ENCODE results near the gene CHCHD3.
A peak's percentile ranks its signal among the peaks of the same experiment; 100 is the strongest.
"Not testable (repeated sequence)": the region's sequence is repeated elsewhere in the genome, so short reads cannot be mapped to it uniquely, and the experiment has no call there.

The CHCHD3 gene

GRCh38 chr7:132902294-132902693, 179.6 kb downstream of the CHCHD3 start:
- DNase-seq (ENCODE audit: low spot score), result not testable (repeated sequence)

DNA sequence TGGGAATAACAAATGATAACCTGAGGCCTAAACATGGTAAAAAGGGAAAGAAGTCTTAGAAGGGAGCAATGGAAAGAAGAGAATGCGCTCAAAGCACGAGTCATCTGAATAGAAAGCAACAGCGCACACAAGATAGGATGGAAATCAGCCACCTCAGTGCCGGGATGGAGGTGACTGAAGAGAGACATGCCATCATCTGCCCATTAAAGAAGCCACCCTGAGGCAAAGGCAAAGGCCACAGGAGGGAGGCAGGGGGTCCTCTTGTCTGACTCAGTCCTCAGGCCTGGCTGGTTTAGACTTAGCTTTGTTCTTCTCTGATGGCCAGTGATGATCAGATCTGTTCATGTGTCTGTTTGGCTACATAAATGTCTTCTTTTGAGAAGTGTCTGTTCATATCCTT, 180.6 kb downstream of the CHCHD3 start:
- no peak for DNase-seq (ENCODE audit: low spot score)

DNA sequence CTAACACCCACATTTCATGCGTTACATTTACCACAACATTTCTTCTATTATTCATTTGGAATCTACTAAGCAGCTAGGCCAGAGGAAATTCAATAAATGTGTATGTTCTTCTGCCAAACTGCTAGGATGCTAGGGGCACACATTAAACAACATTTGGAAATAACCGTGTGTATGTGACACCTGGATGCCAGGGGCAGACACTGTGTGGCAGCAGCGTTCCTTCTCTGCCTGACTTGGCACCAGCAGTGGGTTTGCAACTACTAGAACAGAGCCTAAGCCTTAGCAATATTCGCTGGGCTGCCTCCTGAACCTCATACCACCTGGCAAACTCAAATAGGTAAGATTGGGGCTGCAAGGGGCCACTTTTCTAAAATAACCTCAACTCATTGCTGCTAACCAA, 182.1 kb downstream of the CHCHD3 start:
- no peak for DNase-seq (ENCODE audit: low spot score)

- not testable (repeated sequence) for DNase-seq (ENCODE audit: low spot score)
Measured at GRCh38 chr7:132898641-132899175, 183.2 kb downstream of the CHCHD3 start.

DNA sequence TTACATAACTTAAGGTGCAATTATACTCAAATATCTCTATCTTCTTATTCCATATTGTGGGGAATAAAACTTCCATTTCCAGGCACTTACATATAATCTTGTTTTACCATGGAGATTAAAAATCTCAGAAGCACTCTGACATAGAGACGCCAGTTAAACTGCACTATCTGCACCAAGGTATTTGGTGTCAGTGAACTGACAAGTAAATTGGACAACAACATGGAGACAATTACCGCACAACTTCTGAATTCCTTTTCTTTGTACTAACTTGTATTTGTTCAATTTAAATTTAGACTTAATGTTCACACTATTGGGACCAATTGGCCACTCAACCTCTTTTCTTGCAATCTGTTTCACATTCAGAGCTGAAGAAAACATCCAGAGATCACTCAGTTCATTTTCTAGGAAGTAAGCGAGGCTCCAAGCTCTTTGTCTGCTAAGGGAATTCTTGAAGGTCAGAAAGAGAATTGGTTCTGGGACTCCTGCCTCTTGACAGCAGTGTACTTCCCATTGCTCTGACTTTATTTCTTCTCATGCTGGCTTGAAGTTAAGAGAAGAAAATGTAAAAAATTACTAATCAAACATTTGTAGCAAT, 184.7 kb downstream of the CHCHD3 start:
- DNase-seq (ENCODE audit: low spot score), result no peak

DNA sequence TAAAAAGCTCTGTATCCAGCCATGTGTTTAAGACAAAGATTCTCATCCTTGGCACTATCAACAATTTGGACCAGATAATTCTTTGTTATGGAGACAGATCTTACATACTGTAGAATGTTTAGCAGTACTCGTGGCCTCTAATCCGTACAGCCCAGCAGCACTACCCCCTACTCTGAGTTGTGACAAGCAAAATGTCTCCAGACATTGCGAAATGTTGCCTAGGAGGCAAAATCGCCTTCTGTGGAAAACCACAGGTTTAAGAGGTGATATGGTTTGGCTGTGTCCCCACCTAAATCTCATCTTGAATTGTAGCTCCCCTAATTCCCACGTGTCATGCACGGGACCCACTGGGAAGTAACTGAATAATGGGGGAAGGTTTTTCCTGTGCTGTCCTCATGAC, 186.7 kb downstream of the CHCHD3 start:
- DNase-seq (ENCODE audit: low spot score), result no peak

- DNase-seq (ENCODE audit: low spot score), result no peak
Measured at GRCh38 chr7:132893560-132893959, 188.3 kb downstream of the CHCHD3 start.

DNA sequence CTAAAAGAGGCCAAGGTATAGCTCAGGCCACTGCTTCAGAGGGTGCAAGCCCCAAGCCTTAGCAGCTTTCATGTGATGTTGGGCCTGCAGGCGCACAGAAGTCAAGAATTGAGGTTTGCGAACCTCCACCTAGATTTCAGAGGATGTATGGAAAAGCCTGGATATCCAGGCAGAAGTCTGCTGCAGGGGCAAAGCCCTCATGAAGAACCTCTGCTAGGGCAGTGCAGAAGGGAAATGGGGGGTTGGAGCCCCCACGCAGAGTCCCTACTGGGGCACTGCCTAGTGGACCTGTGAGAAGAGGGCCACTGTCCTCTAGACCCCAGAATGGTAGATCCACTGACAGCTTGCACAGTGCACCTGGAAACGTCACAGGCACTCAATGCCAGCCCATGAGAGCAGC, 189.1 kb downstream of the CHCHD3 start:
- DNase-seq (ENCODE audit: low spot score), result not testable (repeated sequence)

DNA sequence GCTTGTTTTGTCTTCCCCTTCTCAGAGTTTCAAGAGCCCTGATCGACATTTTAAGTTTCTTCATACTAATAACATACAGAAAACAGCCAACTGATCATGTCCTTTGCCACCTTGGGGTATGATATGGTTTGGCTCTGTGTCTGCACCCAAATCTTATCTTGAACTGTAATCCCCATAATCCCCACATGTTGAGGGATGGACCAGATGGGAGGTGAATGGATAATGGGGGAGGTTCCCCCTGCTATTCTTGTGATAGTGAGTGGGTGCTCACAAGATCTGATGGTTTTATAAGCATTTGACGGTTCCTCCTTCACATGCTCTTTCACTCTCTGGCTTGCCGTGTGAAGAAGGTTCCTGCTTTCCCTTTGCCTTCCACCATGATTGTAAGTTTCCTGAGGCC, 190.3 kb downstream of the CHCHD3 start:
- DNase-seq (ENCODE audit: low spot score), result no peak

- peak; percentile 17 for DNase-seq (ENCODE audit: low spot score)
Measured at GRCh38 chr7:132882714-132883428, 199.0 kb downstream of the CHCHD3 start.

GRCh38 chr7:132881317-132881716, 200.6 kb downstream of the CHCHD3 start:
- no peak for DNase-seq (ENCODE audit: low spot score)

GRCh38 chr7:132879579-132879978, 202.3 kb downstream of the CHCHD3 start:
- no peak for DNase-seq (ENCODE audit: low spot score)

DNA sequence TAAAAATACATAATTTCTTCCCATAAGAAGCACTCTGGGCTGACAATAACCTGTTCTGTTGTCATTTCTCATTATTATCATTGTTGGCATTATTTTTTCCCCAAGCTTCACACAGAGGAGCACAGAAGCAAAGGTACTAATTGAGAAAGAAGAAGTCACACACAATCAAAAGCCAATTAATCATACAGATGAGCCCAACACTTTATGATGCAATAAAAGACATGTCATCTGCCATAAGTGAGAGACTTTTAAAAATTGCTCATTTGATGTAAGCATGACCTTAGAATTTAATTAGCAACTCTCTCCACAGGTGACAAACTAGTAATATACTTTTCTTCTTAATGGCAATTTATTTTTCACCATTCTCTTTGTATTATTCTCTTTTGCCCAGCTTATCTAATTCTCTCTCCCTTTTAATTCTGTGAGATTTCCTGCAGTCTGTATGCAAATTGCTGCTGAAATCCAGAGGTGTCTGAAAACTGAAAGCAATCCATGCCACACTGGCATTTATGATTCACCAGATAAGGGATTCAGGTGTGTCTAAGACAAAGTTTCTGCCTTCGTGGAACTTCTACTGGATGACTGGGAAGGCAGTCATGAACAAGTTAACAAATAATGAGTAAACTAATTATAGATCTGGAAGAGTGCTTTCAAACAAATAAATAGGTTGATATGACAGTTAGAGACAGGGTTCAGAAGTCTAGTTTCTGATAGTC, 203.5 kb downstream of the CHCHD3 start:
- DNase-seq (ENCODE audit: low spot score), result no peak

DNA sequence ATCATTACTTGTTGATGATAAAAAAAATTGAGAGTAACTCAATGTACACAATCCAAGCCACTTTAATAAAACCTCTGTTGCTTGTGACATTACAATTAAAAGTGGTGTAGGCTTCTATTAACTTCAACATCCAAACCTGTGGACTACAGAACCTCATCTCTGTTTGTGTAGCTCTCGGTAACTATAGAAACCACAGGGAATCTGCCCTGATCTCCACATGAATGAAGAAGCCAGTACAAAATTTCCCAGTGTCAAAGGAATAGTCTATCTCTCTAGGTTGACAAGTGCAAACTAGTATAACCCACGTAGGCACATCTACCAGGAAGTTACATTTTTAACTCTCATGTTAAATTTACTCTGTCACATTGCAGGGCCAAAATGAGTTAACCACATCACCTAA, 204.3 kb downstream of the CHCHD3 start:
- DNase-seq (ENCODE audit: low spot score), result no peak

GRCh38 chr7:132876576-132876975, 205.3 kb downstream of the CHCHD3 start:
- DNase-seq (ENCODE audit: low spot score), result no peak

DNA sequence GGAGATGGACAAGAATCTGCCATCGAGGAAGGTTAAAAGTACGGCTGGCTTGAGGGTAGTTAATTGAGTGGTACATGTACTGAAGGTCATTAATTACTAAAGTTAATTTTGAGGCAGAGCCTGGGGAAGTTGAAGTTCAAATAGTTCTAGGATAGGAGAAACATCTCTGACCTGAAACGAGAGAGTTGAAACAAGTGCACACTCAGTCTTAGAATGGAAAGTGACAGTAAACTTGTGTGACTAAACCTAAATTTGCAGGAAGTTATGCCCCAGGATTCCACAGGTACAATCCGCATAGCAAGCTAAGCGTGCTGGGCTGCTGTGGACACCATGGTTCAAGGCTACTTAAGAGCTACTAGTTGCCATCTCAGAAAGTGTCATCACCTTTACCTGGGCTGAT, 209.9 kb downstream of the CHCHD3 start:
- DNase-seq (ENCODE audit: low spot score), result no peak

DNA sequence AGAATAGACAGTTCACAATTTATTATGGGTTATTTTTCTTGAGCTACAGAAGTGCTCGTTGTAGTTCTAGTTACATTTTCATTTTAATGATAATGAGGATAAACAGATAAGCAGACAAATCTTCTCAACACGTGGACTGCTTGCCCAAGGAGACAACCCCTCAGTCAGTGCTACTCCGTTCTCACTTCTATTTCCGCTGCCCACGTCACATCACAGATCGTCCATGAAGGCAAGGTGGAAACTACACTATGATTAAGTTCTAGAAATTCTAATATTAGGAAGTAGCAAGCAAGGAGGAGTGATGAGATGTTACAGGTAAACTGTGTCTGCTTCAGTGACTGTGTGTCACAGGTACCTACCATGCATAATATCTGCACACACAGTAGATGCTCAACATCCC, 210.5 kb downstream of the CHCHD3 start:
- no peak for DNase-seq (ENCODE audit: low spot score)

GRCh38 chr7:132869166-132869861, 212.6 kb downstream of the CHCHD3 start:
- DNase-seq (ENCODE audit: low spot score), result no peak

DNA sequence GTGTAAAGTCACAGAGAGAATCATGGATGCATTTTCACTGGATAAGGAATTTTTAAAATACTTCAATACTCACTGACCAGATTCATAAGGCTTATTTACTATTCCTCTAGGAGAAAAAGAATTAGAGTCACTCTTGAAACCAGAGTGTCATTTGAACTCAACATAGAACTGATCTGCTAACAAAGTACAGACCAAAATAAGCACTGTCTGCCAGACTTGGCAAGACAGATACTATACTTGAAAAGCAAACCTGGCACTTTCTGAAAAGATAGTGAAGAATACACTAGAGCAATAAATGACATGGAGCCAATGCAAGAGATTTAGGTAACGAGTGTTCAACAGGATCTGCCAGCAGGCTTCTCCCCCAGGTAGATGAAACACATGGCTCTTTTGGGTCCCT, 215.3 kb downstream of the CHCHD3 start:
- DNase-seq (ENCODE audit: low spot score), result no peak

DNA sequence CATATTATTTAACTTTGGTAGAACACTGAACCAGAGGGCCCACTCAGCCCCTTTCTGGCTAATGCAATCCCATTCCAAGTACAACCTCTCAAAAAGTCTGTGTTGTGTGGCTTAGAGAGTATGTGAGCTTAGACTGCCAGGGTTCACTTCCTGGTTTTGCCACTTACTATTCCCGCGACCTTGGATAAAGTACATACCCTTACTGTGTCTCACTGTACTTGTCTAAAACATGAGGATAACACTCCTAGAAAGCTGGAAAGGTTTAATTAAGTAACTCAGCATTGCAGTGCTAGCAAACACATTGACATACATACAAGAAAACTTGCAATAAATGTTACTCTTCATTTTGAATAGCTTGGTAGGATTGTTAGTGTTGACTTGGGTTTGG, 215.8 kb downstream of the CHCHD3 start:
- no peak for DNase-seq (ENCODE audit: low spot score)

GRCh38 chr7:132865366-132866143, 216.3 kb downstream of the CHCHD3 start:
- DNase-seq (ENCODE audit: low spot score), result no peak
